ENCODE data around the gene TSPAN18.

Gene TSPAN18

GRCh38 chr11:44905131-44905866 is 178.5 kb downstream of the TSPAN18 start:
- Histone ChIP-seq H3K4me2 (ENCODE audit: insufficient read depth, low read length, poor library complexity, severe bottlenecking) (no peak overlapping the region), H2BK15ac (ENCODE audit: low read length) (no peak overlapping the region), H3K27me3 (ENCODE audit: control insufficient read depth in 3 of 3, insufficient read depth in 3 of 3, low read depth in 1 of 3, low read length in 3 of 3) (no peaks in the 10 kb centered on the region), H3K79me1 (ENCODE audit: low read depth, low read length) (no peaks in the 10 kb centered on the region), H4K8ac (ENCODE audit: low read depth, low read length) (no peak overlapping the region), H3K9ac (ENCODE audit: low read depth, low read length, poor library complexity) (no peak overlapping the region), H2AK5ac (ENCODE audit: low read depth, low read length) (no peak overlapping the region), H2BK12ac (ENCODE audit: low read length) (no peak overlapping the region), H3K23ac (ENCODE audit: low read depth, low read length, poor library complexity) (no peak overlapping the region), H2BK120ac (ENCODE audit: low read depth, low read length) (no peak overlapping the region), H3K36me3 (replicated peaks in 1 of 2; ENCODE audit: control insufficient read depth in 2 of 2, insufficient read depth in 2 of 2, low read length in 2 of 2) (peaks cover 5 to 19% of the 10 kb centered on the region in 2 donors), H3K18ac (ENCODE audit: low read length) (no peak overlapping the region), H3K4me3 (ENCODE audit: low read length in 2 of 2) (no peak overlapping the region), H3K27ac (replicated peaks; ENCODE audit: low read length) (no peak overlapping the region), H3K9me3 (replicated peaks in 1 of 2; ENCODE audit: control insufficient read depth in 2 of 2, insufficient read depth in 1 of 2, low read depth in 1 of 2, low read length in 2 of 2) (no peaks in the 10 kb centered on the region), H2AFZ (ENCODE audit: low read length) (no peak overlapping the region), H3K14ac (ENCODE audit: low read length) (no peak overlapping the region), H3K4me1 (ENCODE audit: control insufficient read depth in 2 of 2, insufficient read depth in 1 of 2, low read depth in 1 of 2, low read length in 2 of 2) (peaks cover 0 to 2% of the 10 kb centered on the region in 2 donors), H4K91ac (ENCODE audit: low read depth, low read length, poor library complexity) (no peak overlapping the region), H3K4ac (ENCODE audit: low read length) (no peak overlapping the region), H2BK5ac (ENCODE audit: low read length) (no peak overlapping the region)
- DNase-seq (ENCODE audit: low spot score), result no peak
- no CpG with 5 or more reads among the region's 9 CpGs for WGBS, 2 donors (ENCODE audit: extremely low coverage in 2 of 2, insufficient read length in 2 of 2, insufficient replicate concordance in 1 of 2)

GRCh38 chr11:44906649-44907048 is 179.9 kb downstream of the TSPAN18 start:
- Histone ChIP-seq H3K4me1 (ENCODE audit: control insufficient read depth in 2 of 2, insufficient read depth in 1 of 2, low read depth in 1 of 2, low read length in 2 of 2) (peaks cover 3 to 11% of the 10 kb centered on the region in 2 donors), H3K27ac (replicated peaks; ENCODE audit: low read length) (no peak overlapping the region)

GRCh38 chr11:44909557-44909956 is 182.8 kb downstream of the TSPAN18 start:
- Histone ChIP-seq H2BK120ac (ENCODE audit: low read depth, low read length) (no peak overlapping the region), H3K36me3 (replicated peaks in 1 of 2; ENCODE audit: control insufficient read depth in 2 of 2, insufficient read depth in 2 of 2, low read length in 2 of 2) (peaks cover 14 to 38% of the 10 kb centered on the region in 2 donors), H3K4me3 (ENCODE audit: low read length in 2 of 2) (no peak overlapping the region), H3K23ac (ENCODE audit: low read depth, low read length, poor library complexity) (no peak overlapping the region), H3K4ac (ENCODE audit: low read length) (no peak overlapping the region), H2BK15ac (ENCODE audit: low read length) (no peak overlapping the region), H3K9ac (ENCODE audit: low read depth, low read length, poor library complexity) (no peak overlapping the region), H3K4me2 (ENCODE audit: insufficient read depth, low read length, poor library complexity, severe bottlenecking) (no peak overlapping the region), H3K4me1 (ENCODE audit: control insufficient read depth in 2 of 2, insufficient read depth in 1 of 2, low read depth in 1 of 2, low read length in 2 of 2) (peaks cover 8 to 17% of the 10 kb centered on the region in 2 donors), H2AK5ac (ENCODE audit: low read depth, low read length) (no peak overlapping the region), H2AFZ (ENCODE audit: low read length) (no peak overlapping the region), H4K91ac (ENCODE audit: low read depth, low read length, poor library complexity) (no peak overlapping the region), H2BK5ac (ENCODE audit: low read length) (no peak overlapping the region), H3K9me3 (replicated peaks in 1 of 2; ENCODE audit: control insufficient read depth in 2 of 2, insufficient read depth in 1 of 2, low read depth in 1 of 2, low read length in 2 of 2) (no peaks in the 10 kb centered on the region), H3K27ac (replicated peaks; ENCODE audit: low read length) (no peak overlapping the region), H4K8ac (ENCODE audit: low read depth, low read length) (no peak overlapping the region), H3K18ac (ENCODE audit: low read length) (no peak overlapping the region), H2BK12ac (ENCODE audit: low read length) (no peak overlapping the region), H3K79me1 (ENCODE audit: low read depth, low read length) (no peaks in the 10 kb centered on the region), H3K14ac (ENCODE audit: low read length) (no peak overlapping the region), H3K27me3 (ENCODE audit: control insufficient read depth in 3 of 3, insufficient read depth in 3 of 3, low read depth in 1 of 3, low read length in 3 of 3) (no peaks in the 10 kb centered on the region)
- no CpG with 5 or more reads among the region's 14 CpGs for WGBS, 2 donors (ENCODE audit: extremely low coverage in 2 of 2, insufficient read length in 2 of 2, insufficient replicate concordance in 1 of 2)
- no peak for DNase-seq (ENCODE audit: low spot score)

More at GRCh38 chr11:44906649-44907048, 179.9 kb downstream of the TSPAN18 start:
- no peak overlapping the region for H3K18ac ChIP-seq (ENCODE audit: low read length)
- H2BK120ac ChIP-seq (ENCODE audit: low read depth, low read length), result no peak overlapping the region
- H3K36me3 ChIP-seq (replicated peaks in 1 of 2; ENCODE audit: control insufficient read depth in 2 of 2, insufficient read depth in 2 of 2, low read length in 2 of 2), result peaks cover 5 to 18% of the 10 kb centered on the region in 2 donors
- no peak overlapping the region for H4K91ac ChIP-seq (ENCODE audit: low read depth, low read length, poor library complexity)
- no peak overlapping the region for H2AFZ ChIP-seq (ENCODE audit: low read length)
- no peaks in the 10 kb centered on the region for H3K27me3 ChIP-seq (ENCODE audit: control insufficient read depth in 3 of 3, insufficient read depth in 3 of 3, low read depth in 1 of 3, low read length in 3 of 3)
- no peak overlapping the region for H2BK15ac ChIP-seq (ENCODE audit: low read length)
- no peaks in the 10 kb centered on the region for H3K79me1 ChIP-seq (ENCODE audit: low read depth, low read length)
- H3K23ac ChIP-seq (ENCODE audit: low read depth, low read length, poor library complexity), result no peak overlapping the region
- WGBS, 2 donors (ENCODE audit: extremely low coverage in 2 of 2, insufficient read length in 2 of 2, insufficient replicate concordance in 1 of 2), result no CpG with 5 or more reads among the region's 5 CpGs
- no peak overlapping the region for H3K4ac ChIP-seq (ENCODE audit: low read length)
- H3K9ac ChIP-seq (ENCODE audit: low read depth, low read length, poor library complexity), result no peak overlapping the region
- no peak overlapping the region for H2BK12ac ChIP-seq (ENCODE audit: low read length)
- no peak overlapping the region for H3K4me3 ChIP-seq (ENCODE audit: low read length in 2 of 2)
- no peaks in the 10 kb centered on the region for H3K9me3 ChIP-seq (replicated peaks in 1 of 2; ENCODE audit: control insufficient read depth in 2 of 2, insufficient read depth in 1 of 2, low read depth in 1 of 2, low read length in 2 of 2)
- H3K14ac ChIP-seq (ENCODE audit: low read length), result no peak overlapping the region
- DNase-seq (ENCODE audit: low spot score), result no peak
- no peak overlapping the region for H2AK5ac ChIP-seq (ENCODE audit: low read depth, low read length)
- no peak overlapping the region for H3K4me2 ChIP-seq (ENCODE audit: insufficient read depth, low read length, poor library complexity, severe bottlenecking)
- no peak overlapping the region for H4K8ac ChIP-seq (ENCODE audit: low read depth, low read length)
- H2BK5ac ChIP-seq (ENCODE audit: low read length), result no peak overlapping the region

GRCh38 chr11:44910591-44910990 is 183.8 kb downstream of the TSPAN18 start:
- Histone ChIP-seq H4K91ac (ENCODE audit: low read depth, low read length, poor library complexity) (no peak overlapping the region), H3K27me3 (ENCODE audit: control insufficient read depth in 3 of 3, insufficient read depth in 3 of 3, low read depth in 1 of 3, low read length in 3 of 3) (no peaks in the 10 kb centered on the region), H3K4ac (ENCODE audit: low read length) (no peak overlapping the region), H3K14ac (ENCODE audit: low read length) (no peak overlapping the region), H3K9ac (ENCODE audit: low read depth, low read length, poor library complexity) (peak overlapping the region; percentile 24), H3K23ac (ENCODE audit: low read depth, low read length, poor library complexity) (peak overlapping the region; percentile 71), H2BK5ac (ENCODE audit: low read length) (peak overlapping the region; percentile 32), H3K79me1 (ENCODE audit: low read depth, low read length) (no peaks in the 10 kb centered on the region), H3K27ac (replicated peaks; ENCODE audit: low read length) (no peak overlapping the region), H3K4me1 (ENCODE audit: control insufficient read depth in 2 of 2, insufficient read depth in 1 of 2, low read depth in 1 of 2, low read length in 2 of 2) (peaks cover 8 to 17% of the 10 kb centered on the region in 2 donors), H3K4me2 (ENCODE audit: insufficient read depth, low read length, poor library complexity, severe bottlenecking) (no peak overlapping the region), H3K4me3 (ENCODE audit: low read length in 2 of 2) (no peak overlapping the region), H3K9me3 (replicated peaks in 1 of 2; ENCODE audit: control insufficient read depth in 2 of 2, insufficient read depth in 1 of 2, low read depth in 1 of 2, low read length in 2 of 2) (no peaks in the 10 kb centered on the region), H3K36me3 (replicated peaks in 1 of 2; ENCODE audit: control insufficient read depth in 2 of 2, insufficient read depth in 2 of 2, low read length in 2 of 2) (peaks cover 20 to 48% of the 10 kb centered on the region in 2 donors), H3K18ac (ENCODE audit: low read length) (no peak overlapping the region), H4K8ac (ENCODE audit: low read depth, low read length) (no peak overlapping the region), H2BK15ac (ENCODE audit: low read length) (no peak overlapping the region), H2BK120ac (ENCODE audit: low read depth, low read length) (no peak overlapping the region), H2AK5ac (ENCODE audit: low read depth, low read length) (no peak overlapping the region), H2AFZ (ENCODE audit: low read length) (no peak overlapping the region), H2BK12ac (ENCODE audit: low read length) (no peak overlapping the region)
- no peak for DNase-seq (ENCODE audit: low spot score)
- WGBS, 2 donors (ENCODE audit: extremely low coverage in 2 of 2, insufficient read length in 2 of 2, insufficient replicate concordance in 1 of 2), result no CpG with 5 or more reads among the region's 9 CpGs
